HepG2 (cell line): ENCODE measurements around the gene CACTIN. TPM values are rescaled to one million over a fixed set of nuclear protein-coding genes. Genes with fewer than 3 reads are reported as not detected.

ENCODE experiments used
- ARNTL ChIP-seq: sonication (generic); formaldehyde crosslinking; IDR thresholded peaks from 2 replicates; pipeline ENCODE4 v1.4.0; 2020; ENCODE audit warnings: mild to moderate bottlenecking, missing genetic modification reagents
- BCL6 ChIP-seq: IDR thresholded peaks from 2 replicates; pipeline ENCODE4 v1.6.1; 2016; ENCODE audit warnings: missing genetic modification reagents, missing compliant biosample characterization
- MXD4 ChIP-seq: IDR thresholded peaks from 2 replicates; pipeline ENCODE4 v1.6.1; 2016; ENCODE audit warnings: mild to moderate bottlenecking, missing biosample characterization, missing genetic modification reagents
- NONO ChIP-seq, 2 experiments: fragments of 450-650 bp in 1 of 2; sonication (generic) in 1 of 2; formaldehyde crosslinking in 1 of 2; IDR thresholded peaks in 1 of 2; conservative IDR thresholded peaks in 1 of 2; 2 replicates each; pipeline versions ENCODE4 v1.6.1 to v1.8.0; 2017 to 2022; ENCODE audit warnings: mild to moderate bottlenecking in 1 of 2, missing genetic modification reagents in 1 of 2, moderate library complexity in 1 of 2
- NR2F6 ChIP-seq, 2 experiments: IDR thresholded peaks; 2 replicates each; pipeline ENCODE4 v1.6.1; 2016; ENCODE audit warnings: antibody characterized with exemption in 1 of 2, mild to moderate bottlenecking in 1 of 2
- RFX5 ChIP-seq: IDR thresholded peaks from 2 replicates; pipeline ENCODE4 v1.6.1; 2011; ENCODE audit warnings: low read depth, low read length, improper control_type of control experiment
- SALL1 ChIP-seq: sonication (generic); formaldehyde crosslinking; IDR thresholded peaks from 2 replicates; pipeline ENCODE4 v1.8.0; 2022; ENCODE audit warnings: mild to moderate bottlenecking, missing genetic modification reagents
- STAT5B ChIP-seq: sonication (generic); formaldehyde crosslinking; IDR thresholded peaks from 2 replicates; pipeline ENCODE4 v1.4.0; 2020; ENCODE audit warnings: missing genetic modification reagents
- WIZ ChIP-seq: sonication (generic); formaldehyde crosslinking; IDR thresholded peaks from 2 replicates; pipeline ENCODE4 v1.5.1; 2020; ENCODE audit warnings: mild to moderate bottlenecking, missing genetic modification reagents
- ZBTB20 ChIP-seq: sonication (generic); formaldehyde crosslinking; IDR thresholded peaks from 2 replicates; pipeline ENCODE4 v1.8.1; 2023; ENCODE audit warnings: missing genetic modification reagents, low read depth, mild to moderate bottlenecking, borderline replicate concordance
- ZBTB7B ChIP-seq: sonication (generic); formaldehyde crosslinking; IDR thresholded peaks from 2 replicates; pipeline ENCODE4 v1.4.0; 2020; ENCODE audit warnings: missing genetic modification reagents
- ZNF317 ChIP-seq: sonication (generic); formaldehyde crosslinking; IDR thresholded peaks from 2 replicates; pipeline ENCODE4 v1.5.0; 2020; ENCODE audit warnings: mild to moderate bottlenecking, missing genetic modification reagents
- ZNF430 ChIP-seq: sonication (generic); formaldehyde crosslinking; IDR thresholded peaks from 2 replicates; pipeline ENCODE4 v1.9.0; 2021; ENCODE audit warnings: mild to moderate bottlenecking, missing genetic modification reagents
- ZNF501 ChIP-seq: sonication (generic); formaldehyde crosslinking; IDR thresholded peaks from 2 replicates; pipeline ENCODE4 v1.5.1; 2020; ENCODE audit warnings: mild to moderate bottlenecking, moderate library complexity, missing genetic modification reagents
- ZNF547 ChIP-seq: sonication (generic); formaldehyde crosslinking; IDR thresholded peaks from 2 replicates; pipeline ENCODE4 v1.5.1; 2020; ENCODE audit warnings: mild to moderate bottlenecking, missing genetic modification reagents
- ZNF549 ChIP-seq: sonication (generic); formaldehyde crosslinking; IDR thresholded peaks from 2 replicates; pipeline ENCODE4 v1.5.0; 2020; ENCODE audit warnings: missing genetic modification reagents
- ZNF749 ChIP-seq: sonication (generic); formaldehyde crosslinking; IDR thresholded peaks from 2 replicates; pipeline ENCODE4 v1.8.0; 2022; ENCODE audit warnings: mild to moderate bottlenecking, missing genetic modification reagents, moderate library complexity, borderline replicate concordance
- ZNF891 ChIP-seq: sonication (generic); formaldehyde crosslinking; IDR thresholded peaks from 2 replicates; pipeline ENCODE4 v1.5.0; 2020; ENCODE audit warnings: mild to moderate bottlenecking, missing genetic modification reagents
- polyA plus RNA-seq, 8 experiments: library from polyadenylated mRNA; depleted of rRNA in 3 of 8; stranded (reverse) in 7 of 8; unstranded in 1 of 8; fragments of >200 nt; fragmentation: Illumina TruSeq in 4 of 8; extraction: Trizol in 4 of 8; gene quantifications; 2 replicates each; pipeline versions ENCODE4 v1.2.1 to v1.2.3, GENCODE V29; 2011 to 2016; ENCODE audit warnings: low read depth in 4 of 8, missing spikeins in 1 of 8, mixed read lengths in 1 of 8; ENCODE audit not compliant: insufficient read depth in 1 of 8
- total RNA-seq, 5 experiments: library from RNA; depleted of rRNA; stranded (reverse); fragments of >200 nt; fragmentation: Illumina TruSeq; extraction: Trizol; gene quantifications; 2 replicates each; pipeline ENCODE4 v1.2.3, GENCODE V29; 2016; ENCODE audit warnings: low read depth in 1 of 5
- TF ChIP-seq, protein P1 (sequence below): sonication (generic); formaldehyde crosslinking; IDR thresholded peaks from 2 replicates; pipeline ENCODE4 v1.5.1; 2020; ENCODE audit warnings: mild to moderate bottlenecking, missing genetic modification reagents, moderate library complexity
- TF ChIP-seq, protein P2 (sequence below): sonication (generic); formaldehyde crosslinking; IDR thresholded peaks from 2 replicates; pipeline ENCODE4 v1.8.1; 2022; ENCODE audit warnings: mild to moderate bottlenecking, missing genetic modification reagents

CACTIN gene
- total and polyA plus RNA-seq, 2 of the 13 experiments (the other 11 are each of a cell fraction or from before 2014, with no cell fraction given): 10.0 to 16.6 TPM

DNA sequence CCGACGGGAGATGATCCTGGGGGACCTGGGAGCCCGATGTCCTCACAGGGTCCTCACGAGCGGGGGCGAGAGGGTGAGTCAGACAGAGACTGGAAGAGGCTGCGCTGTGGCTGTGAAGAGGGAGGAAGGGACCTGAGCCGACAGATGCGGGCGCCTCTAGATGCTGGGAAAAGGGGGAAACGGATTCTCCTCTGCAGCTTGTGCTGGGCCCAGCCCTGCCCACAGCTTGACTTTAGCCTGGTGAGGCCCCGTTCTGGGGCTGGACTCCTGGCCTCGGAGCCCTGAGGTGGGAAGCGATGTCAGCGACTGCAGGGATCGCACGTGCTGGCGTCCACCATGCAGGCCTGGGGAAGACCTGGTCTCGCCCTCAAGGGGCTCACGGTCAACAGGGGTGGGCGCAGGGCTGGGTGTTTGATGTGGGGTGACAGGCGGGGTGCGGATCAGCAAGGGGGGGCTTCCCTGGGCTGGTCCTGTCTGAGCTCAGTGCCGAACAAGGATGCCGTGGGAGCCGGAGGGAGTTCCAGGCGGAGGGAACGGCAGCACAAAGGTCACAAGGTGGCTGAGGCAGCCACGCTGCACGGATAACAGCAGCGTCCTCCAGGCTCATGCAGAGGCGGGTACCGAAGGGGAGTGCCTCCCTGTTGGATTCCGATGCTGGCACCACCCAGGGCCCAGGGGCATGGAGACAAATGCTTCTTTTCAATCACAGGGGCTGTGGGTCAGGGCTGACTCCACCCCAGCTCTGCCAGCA, 41.9 kb upstream of the CACTIN start (continued):
- TF ChIP-seq ZNF549 (CRISPR knock-in tag): no peak
- peak; percentile 61; the same call in 1 of the 2 replicates for TF ChIP-seq ZNF749 (CRISPR knock-in tag)
- TF ChIP-seq WIZ (CRISPR knock-in tag): 0 out of 2 replicates have a peak, but pooled peaks have one; percentile 35
- TF ChIP-seq ZNF547 (CRISPR knock-in tag): 0 out of 2 replicates have a peak, but pooled peaks have one; percentile 57
- TF ChIP-seq ZNF501 (CRISPR knock-in tag): peak; percentile 59; the same call in 1 of the 2 replicates
- peak; percentile 61; the same call in 1 of the 2 replicates for TF ChIP-seq ZBTB20 (CRISPR knock-in tag)
- TF ChIP-seq, protein P1, sequence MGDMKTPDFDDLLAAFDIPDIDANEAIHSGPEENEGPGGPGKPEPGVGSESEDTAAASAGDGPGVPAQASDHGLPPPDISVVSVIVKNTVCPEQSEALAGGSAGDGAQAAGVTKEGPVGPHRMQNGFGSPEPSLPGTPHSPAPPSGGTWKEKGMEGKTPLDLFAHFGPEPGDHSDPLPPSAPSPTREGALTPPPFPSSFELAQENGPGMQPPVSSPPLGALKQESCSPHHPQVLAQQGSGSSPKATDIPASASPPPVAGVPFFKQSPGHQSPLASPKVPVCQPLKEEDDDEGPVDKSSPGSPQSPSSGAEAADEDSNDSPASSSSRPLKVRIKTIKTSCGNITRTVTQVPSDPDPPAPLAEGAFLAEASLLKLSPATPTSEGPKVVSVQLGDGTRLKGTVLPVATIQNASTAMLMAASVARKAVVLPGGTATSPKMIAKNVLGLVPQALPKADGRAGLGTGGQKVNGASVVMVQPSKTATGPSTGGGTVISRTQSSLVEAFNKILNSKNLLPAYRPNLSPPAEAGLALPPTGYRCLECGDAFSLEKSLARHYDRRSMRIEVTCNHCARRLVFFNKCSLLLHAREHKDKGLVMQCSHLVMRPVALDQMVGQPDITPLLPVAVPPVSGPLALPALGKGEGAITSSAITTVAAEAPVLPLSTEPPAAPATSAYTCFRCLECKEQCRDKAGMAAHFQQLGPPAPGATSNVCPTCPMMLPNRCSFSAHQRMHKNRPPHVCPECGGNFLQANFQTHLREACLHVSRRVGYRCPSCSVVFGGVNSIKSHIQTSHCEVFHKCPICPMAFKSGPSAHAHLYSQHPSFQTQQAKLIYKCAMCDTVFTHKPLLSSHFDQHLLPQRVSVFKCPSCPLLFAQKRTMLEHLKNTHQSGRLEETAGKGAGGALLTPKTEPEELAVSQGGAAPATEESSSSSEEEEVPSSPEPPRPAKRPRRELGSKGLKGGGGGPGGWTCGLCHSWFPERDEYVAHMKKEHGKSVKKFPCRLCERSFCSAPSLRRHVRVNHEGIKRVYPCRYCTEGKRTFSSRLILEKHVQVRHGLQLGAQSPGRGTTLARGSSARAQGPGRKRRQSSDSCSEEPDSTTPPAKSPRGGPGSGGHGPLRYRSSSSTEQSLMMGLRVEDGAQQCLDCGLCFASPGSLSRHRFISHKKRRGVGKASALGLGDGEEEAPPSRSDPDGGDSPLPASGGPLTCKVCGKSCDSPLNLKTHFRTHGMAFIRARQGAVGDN (CRISPR knock-in tag): peak; percentile 98
- peak; percentile 45; the same call in 1 of the 2 replicates for TF ChIP-seq ZNF430 (CRISPR knock-in tag)
- TF ChIP-seq ZBTB7B (CRISPR knock-in tag): peak; percentile 26; the same call in 1 of the 2 replicates
- 0 out of 2 replicates have a peak, but pooled peaks have one; percentile 38 for TF ChIP-seq ZNF317 (CRISPR knock-in tag)
- TF ChIP-seq, protein P2, sequence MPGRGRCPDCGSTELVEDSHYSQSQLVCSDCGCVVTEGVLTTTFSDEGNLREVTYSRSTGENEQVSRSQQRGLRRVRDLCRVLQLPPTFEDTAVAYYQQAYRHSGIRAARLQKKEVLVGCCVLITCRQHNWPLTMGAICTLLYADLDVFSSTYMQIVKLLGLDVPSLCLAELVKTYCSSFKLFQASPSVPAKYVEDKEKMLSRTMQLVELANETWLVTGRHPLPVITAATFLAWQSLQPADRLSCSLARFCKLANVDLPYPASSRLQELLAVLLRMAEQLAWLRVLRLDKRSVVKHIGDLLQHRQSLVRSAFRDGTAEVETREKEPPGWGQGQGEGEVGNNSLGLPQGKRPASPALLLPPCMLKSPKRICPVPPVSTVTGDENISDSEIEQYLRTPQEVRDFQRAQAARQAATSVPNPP (CRISPR knock-in tag): 0 out of 2 replicates have a peak, but pooled peaks have one; percentile 22
- 0 out of 2 replicates have a peak, but pooled peaks have one; percentile 11 for TF ChIP-seq ARNTL (CRISPR knock-in tag)
- no peak for TF ChIP-seq NONO (IDR thresholded peaks at IDR 0.05)
- peak; percentile 49; the same call in 1 of the 2 replicates for TF ChIP-seq NONO (CRISPR knock-in tag; conservative IDR thresholded peaks at IDR 0.05)
- peak; percentile 58; the same call in 1 of the 2 replicates for TF ChIP-seq MXD4 (CRISPR knock-in tag)
- TF ChIP-seq BCL6 (CRISPR knock-in tag): peak; percentile 28; the same call in 1 of the 2 replicates
- TF ChIP-seq RFX5: no peak
- TF ChIP-seq STAT5B (CRISPR knock-in tag): no peak
- TF ChIP-seq SALL1: peak; percentile 60
- 0 out of 2 replicates have a peak, but pooled peaks have one; percentile 44 for TF ChIP-seq ZNF891 (CRISPR knock-in tag)
- peak; percentile 51; the same call in 1 of the 2 replicates for TF ChIP-seq NR2F6 (IDR thresholded peaks at IDR 0.05)
- no peak for TF ChIP-seq NR2F6 (CRISPR knock-in tag; IDR thresholded peaks at IDR 0.05)
